GM18526 (cell line): ENCODE results near the gene CALML5.

Source experiments
- POLR2A ChIP-seq: IDR thresholded peaks from 3 replicates; pipeline ENCODE4 v1.6.1; 2011; ENCODE audit not compliant: insufficient read length; ENCODE audit errors: extremely low read depth

The CALML5 gene, protein sequence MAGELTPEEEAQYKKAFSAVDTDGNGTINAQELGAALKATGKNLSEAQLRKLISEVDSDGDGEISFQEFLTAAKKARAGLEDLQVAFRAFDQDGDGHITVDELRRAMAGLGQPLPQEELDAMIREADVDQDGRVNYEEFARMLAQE

DNA sequence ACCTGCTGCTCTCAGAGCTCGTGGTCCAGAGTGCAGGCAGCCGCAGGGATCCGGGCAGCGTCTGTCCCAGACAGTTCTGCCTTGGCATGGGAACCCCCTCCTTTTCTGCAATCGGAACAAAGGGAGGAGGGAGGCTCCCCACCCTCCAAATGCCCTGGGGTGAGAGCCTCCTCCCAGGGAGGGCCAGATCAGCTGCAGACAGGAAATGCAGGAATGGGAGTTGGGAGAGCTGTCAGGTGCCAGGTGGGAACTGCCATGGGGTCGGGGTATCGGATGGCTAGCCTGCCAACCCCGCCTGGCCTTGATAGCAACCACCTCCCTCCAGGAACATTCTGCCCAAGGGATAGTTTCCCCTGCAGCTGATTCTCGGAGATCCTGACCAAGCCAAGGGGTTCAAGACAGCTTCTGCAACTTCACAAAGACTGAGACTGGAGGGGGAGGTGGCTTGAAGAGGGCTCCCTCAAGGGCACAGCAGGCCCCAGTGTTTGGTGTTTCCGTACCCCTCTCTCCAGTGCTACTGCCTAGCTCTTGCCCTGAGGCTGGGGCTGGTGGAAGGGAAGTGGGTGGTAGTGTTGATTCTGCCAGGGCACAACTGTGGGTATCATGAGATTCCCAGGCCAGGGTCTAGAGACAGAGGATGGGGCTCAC lies at the start of gene CALML5:
Gene CALML5, minus strand, starts transcription at position 78 of the 648 bp plus-strand sequence. CDS start 132 bp downstream, outside the sequence.
- TF ChIP-seq POLR2A = no peak

DNA sequence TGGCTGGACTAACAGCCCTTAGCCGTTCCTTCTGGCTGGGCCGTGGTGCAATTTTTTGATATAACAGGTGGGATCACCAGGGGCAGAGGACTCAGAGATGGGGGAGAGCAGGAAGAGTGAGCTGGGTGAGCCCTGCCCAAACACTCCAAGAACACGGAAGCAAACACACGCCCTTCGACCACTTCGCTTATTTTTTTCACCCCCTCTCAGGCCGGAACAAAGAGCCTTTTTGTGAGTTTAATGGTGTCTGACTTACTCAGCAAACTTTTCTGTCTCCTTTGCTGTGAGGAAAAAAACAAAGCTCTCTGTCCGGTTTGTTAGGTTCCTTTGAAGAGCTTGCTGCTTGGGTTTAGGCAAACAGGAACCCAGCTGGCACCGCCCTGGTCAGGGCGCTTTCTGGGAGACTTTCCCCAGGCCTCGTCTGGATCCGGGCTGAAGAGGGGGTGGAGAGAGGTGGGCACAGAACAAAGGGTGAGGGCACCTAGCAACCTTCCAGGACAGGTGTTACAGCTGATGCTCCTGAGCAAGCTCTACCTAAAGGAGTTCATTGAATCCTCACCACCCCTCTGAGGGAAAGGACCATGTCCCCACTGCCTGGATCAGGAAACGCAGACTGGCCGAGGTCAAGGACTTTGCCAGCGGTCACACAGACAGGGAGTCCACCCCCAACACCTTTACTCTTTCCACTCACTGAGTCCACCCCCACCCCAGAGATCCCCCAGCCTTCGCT lies 48.7 kb upstream of the CALML5 start:
- TF ChIP-seq POLR2A = no peak

DNA sequence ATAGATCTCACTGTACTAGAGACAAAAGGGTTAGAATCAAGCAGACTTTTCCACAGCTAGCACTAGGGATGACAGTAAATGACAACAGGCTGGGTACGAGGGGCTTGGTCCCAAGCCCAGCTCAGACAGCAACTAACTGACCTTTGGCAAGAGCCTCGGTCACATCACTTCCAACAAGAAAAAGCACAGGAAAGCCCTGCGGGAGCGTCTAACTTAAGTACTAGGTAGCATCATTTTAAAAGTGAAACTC lies 48.2 kb upstream of the CALML5 start:
- TF ChIP-seq POLR2A = no peak

DNA sequence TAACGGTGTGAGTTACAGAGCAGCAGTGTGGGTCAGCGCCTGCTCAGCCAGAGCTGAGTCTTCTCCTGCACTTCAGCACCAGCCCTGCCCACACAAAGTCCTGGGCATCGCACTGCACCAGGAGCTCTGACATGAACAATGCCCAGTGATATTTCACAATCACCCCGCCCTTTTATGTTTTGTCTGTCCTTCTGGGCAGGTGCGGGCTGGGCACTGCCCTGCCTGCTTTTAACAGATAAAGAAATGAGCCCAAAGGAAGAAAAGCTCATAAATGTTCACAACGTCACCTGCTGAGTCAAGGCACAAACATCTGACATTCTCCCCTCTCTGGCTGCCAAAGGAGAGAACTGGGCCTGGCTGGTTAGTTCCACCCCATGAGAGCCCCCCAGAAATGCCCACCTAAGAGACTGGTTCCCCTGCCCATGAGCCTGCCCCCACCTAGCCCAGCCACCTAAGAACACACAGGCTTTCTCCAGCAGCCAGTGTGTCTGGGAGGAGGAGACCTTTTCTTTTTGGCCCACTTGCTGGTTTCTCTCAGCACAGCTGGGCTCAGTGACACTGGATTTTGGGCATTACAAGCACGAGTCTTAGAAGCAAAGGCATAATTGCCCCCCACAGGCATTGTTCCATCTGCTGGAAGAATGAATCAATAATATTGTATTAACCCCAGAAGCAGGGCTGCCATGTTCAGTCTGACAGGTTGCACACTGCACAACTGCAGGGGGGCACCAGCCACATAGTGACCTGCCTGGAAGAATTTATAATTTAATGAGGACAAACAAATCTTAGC lies 47.7 kb upstream of the CALML5 start:
- TF ChIP-seq POLR2A = no peak

DNA sequence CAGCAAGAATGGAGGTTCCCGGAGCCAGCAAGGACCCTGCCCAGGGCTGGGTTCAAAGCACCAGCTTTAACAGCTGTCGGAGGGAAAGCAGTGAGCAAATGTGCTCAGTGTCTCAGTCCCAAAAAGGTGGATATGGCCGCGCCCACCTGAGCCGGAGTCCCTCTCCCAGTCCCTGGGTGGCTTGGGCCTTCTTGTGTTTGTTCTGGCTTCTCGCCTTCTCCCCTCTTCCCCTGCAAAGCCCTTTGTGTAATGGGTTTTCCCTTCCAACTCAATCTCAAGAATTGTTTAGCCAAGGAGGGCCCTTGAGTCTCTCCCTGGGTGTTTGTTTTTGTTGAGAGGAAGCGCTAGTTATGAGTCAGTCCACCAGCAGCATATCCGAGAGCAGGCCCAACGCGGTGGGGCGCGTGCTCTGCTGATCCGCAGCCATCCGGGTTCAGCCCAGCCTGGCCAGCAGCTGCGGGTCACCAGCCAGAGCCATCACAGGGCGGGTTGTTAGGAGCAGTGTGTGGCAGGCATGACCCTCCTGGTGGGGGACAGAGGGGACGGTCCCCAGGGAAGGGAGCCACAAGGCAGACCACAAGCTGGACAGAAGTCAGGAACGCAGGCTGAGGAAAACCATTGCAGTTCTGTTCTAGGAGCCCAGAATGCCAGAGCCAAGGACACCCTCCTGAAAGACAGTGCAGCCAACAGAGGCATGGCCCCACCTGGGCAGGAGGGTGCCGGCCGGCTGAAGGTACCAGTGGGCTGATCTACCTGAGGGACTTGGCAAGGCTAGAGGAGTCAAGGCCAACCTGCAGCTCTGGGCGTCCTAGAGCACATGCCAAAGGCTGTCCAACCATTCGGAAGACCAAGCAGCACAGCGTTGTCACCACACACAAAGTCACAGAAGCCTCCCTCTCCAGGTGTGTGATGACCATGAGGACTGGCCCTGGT lies 46.7 kb upstream of the CALML5 start:
- TF ChIP-seq POLR2A = no peak

DNA sequence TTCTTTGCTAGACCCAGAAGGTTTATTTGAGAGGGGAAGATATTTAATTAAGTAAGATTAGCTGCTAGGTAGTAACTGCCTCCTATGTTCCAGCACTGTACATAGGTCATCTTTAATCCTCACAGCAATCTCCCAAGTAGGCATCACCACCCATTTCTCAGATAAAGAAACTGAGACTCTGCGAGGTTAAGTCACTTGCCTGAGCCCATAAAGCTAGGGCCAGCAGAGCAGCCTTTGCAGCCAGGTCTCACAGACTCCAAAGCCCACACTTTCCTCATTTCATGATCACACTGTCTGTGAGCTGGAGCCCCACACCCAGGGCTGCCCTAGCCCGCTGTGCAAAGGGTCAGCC lies 46.0 kb upstream of the CALML5 start:
- no peak for TF ChIP-seq POLR2A

DNA sequence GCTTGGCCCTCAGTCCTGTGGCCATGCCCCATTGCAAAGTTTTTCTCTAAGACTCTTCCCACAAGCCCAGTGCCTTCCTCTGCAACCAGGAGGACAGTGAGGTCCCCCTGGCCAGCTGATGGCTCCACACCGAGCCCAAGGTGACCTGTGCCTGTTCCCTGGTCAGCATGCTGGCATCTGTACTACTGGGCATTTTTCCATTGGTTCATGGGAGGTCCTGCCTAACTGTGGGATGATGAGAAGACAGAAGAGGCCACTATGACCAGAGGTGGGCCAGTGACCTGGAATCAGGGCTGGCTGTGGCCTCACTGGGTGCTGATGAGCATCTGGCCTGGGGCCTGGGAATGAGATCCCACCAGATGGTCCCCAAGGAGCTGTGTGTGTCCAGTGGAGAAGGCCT lies 45.6 kb upstream of the CALML5 start:
- no peak for TF ChIP-seq POLR2A

DNA sequence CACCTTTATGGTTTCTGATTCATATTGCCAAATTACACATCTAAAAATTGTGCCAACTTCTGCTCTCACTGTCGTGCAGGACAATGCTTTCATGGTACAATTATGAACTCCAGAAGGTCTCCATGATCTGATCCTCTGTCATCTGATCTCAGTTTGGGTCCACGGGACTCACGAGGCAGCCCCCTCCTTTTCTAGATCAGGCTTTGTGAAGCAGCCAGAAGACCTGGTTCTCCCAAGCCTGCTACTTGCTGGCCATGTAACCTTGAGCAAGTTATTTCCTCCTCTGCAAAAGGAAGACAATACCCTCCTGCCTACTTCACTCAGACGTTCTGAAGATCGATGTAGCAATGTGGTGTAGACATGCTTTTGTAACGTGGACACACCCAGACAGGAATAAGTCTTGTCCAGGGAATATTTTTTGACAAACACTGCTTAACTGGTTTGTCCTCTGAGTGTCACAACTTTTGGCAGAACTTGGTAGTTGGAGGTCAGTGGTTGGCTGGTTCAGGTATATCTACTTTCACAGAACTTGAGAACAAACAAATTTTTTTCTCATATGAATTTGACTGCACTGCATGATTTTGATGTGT lies 44.9 kb upstream of the CALML5 start:
- no peak for TF ChIP-seq POLR2A

DNA sequence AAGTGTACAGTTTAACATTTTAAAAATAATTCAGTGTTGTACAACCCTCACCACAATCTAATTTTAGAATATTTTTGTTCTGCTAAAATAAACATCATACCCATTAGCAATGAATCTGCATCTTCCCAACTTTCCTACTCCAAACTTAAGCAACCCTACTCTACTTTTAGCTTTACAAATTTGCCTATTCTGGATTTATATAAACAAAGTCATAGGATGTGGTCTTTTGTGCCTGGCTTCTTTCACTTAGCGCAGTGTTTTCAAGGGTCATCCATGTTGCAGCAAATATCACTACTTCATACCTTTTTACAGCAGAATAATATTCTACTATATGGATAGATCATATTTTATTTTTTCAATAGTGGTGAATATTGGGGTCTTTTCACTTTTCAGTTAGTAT lies 44.3 kb upstream of the CALML5 start:
- no peak for TF ChIP-seq POLR2A

DNA sequence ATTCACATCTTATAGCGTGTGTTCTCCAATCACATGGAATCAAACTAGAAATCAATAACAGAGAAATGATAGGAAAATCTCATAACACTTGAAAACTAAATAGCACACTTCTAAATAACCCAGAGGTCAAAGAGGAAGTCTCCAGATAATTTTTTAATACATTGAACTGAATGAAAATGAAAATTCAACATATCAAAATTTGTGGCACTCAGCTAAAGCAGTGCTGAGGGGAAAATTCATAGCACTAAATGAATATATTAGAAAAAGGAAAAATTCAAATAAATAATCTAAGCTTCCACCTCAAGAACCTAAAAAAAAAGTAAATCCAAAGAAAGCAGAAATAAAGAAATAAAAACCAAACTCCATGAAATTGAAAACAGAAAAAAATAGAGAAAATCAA lies 42.7 kb upstream of the CALML5 start:
- TF ChIP-seq POLR2A = no peak

DNA sequence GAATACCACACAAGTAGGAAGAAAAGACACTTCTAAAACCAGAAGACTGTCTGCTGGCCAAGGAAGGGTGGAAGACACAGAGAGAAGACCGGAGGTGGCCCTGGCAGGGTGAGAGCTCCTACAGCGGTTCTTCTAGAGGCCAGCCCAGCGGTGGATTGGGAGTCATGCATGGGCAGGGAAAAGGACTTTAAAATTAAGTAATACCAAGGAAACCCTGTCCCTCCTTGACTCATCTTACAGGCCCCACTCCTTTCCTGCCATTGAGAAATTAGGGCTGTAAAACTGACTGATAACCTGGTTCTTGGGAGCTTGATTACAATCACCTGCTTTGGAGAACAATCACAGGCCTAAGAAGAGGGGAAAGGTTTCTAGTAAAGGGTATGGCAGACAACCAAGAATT lies 41.5 kb upstream of the CALML5 start:
- no peak for TF ChIP-seq POLR2A

DNA sequence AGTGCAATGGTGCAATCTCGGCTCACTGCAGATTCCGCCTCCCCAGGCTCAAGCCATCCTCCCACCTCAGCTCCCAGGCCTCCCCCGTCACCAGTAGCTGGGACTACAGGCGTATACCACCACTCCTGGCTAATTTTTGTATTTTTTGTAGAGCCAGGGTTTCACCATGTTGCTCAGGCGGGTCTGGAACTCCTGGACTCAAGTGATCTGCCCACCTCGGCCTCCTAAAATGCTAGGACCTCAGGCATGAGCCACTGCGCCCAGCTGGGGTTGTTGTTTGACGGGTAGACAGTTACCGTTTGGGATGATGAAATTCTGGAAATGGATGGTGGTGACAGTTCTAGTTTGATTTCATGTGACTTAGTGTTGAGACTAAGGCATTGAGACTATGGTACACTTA lies 40.7 kb upstream of the CALML5 start:
- TF ChIP-seq POLR2A = no peak

DNA sequence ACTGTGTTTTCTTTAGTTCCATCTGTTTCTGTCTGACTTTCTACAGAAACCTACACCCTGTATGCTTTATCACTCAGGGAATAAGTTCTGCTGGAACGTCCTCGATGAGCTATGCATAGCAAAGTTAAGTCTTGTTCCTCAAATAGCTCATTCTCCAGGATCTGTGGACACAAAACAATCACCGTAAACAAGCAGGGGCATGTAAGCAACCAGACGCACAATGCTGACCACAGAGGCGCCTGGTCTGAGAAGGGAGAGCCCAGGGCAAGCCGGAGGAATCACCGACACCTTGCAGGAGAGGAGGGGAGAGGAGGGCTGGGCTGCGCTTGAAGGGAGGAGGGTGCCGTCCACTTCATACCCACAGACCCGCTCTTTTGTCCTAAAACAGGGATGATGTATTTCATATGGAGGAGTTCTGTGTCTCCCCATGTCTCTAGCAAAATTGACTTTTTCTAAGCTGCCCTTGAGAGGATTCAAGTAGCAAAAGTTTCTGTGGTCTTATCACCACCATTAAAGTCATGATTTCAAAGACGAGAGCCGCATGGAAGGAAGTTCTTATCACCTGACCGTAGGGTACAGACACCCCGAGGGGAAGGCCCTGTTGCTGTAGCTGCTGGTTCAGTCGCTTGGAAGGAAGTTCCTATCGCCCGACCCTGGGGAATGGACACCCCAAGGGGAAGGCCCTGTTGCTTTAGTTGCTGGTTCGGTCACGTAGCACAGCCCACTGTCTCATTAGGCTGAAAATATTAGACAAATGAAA lies 39.7 kb upstream of the CALML5 start:
- TF ChIP-seq POLR2A = no peak

DNA sequence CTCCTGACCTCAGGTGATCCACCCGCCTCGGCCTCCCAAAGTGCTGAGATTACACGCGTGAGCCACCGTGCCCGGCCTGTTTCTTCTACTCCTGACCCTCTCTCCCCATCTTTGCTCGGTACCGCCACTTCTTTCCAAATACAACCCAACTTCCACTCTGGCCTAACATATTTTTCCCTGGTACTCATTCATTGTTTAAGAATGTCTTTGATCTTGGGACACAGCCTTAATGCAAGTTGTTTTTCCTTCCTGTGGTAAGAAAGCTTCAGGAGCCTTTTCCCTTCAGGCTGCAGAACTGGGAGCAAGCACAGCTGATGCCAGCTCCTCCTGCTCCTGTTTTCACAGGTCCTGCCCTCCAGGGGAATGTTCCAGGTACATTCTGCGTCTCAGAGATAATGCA lies 39.1 kb upstream of the CALML5 start:
- no peak for TF ChIP-seq POLR2A
